GM18498 (cell line): Measurements from ENCODE around the gene TRMU.

Source experiments
- ATAC-seq: cut with Tn5 transposase; IDR thresholded peaks from one replicate; pipeline ENCODE4 v1.9.1; 2021; ENCODE audit warnings: mild to moderate bottlenecking, moderate library complexity; ENCODE audit not compliant: unreplicated experiment

The TRMU gene

GRCh38 chr22:46406349-46406748 is 70.8 kb downstream of the TRMU start:
- ATAC-seq = no peak

- no peak for ATAC-seq
Observed at GRCh38 chr22:46406791-46407190, 71.3 kb downstream of the TRMU start.
